SK-MEL-5 (cell line): ENCODE results near the gene IGF1. TPM values are rescaled to one million over a fixed set of nuclear protein-coding genes. Genes with fewer than 3 reads are reported as not detected.

Experiments
- DNase-seq: peaks from one replicate; pipeline ENCODE4 v3.0.0-alpha.2; 2016; ENCODE audit warnings: low read depth, low spot score
- in situ Hi-C: cut with HindIII; loops from 2 replicates; pipeline ENCODE4 v1.10.0; 2016; ENCODE audit warnings: low sequenced_read_pairs, high pct_unique_total_duplicates, low pct_unique_long_range_greater_than_20kb
- total RNA-seq: library from RNA; depleted of rRNA; stranded (reverse); fragments of >200 nt; shearing (Covaris generic); gene quantifications from 2 replicates; pipeline ENCODE4 v1.2.3, GENCODE V29; 2014

Gene IGF1
- total RNA-seq, 1 experiment from 2014 or later, result 6.0 TPM

GRCh38 chr12:102421802-102422583, 58.4 kb downstream of the IGF1 start:
- DNase-seq, result no peak
- in situ Hi-C loops, result no loop called here

- in situ Hi-C loops, result no loop called here
- DNase-seq, result no peak
Observed at GRCh38 chr12:102419094-102419764, 61.1 kb downstream of the IGF1 start.

- DNase-seq, result no peak
- in situ Hi-C loops, result no loop called here
Observed at GRCh38 chr12:102417055-102417454, 63.3 kb downstream of the IGF1 start.

GRCh38 chr12:102415515-102415914, 64.8 kb downstream of the IGF1 start:
- in situ Hi-C loops, result no loop called here
- no peak for DNase-seq

- no peak for DNase-seq
- in situ Hi-C loops, result no loop called here
Observed at GRCh38 chr12:102413396-102413795, 67.0 kb downstream of the IGF1 start.

- in situ Hi-C loops, result no loop called here
- DNase-seq, result no peak
Observed at GRCh38 chr12:102410511-102410910, 69.9 kb downstream of the IGF1 start.

GRCh38 chr12:102408487-102409297, 71.7 kb downstream of the IGF1 start:
- in situ Hi-C loops, result no loop called here
- no peak for DNase-seq

GRCh38 chr12:102407776-102408486, 72.4 kb downstream of the IGF1 start:
- in situ Hi-C loops, result no loop called here
- DNase-seq, result no peak

- in situ Hi-C loops, result no loop called here
- no peak for DNase-seq
Observed at GRCh38 chr12:102406033-102406584, 74.3 kb downstream of the IGF1 start.

- in situ Hi-C loops, result no loop called here
- no peak for DNase-seq
Observed at GRCh38 chr12:102401087-102401486, 79.3 kb downstream of the IGF1 start.

- DNase-seq, result no peak
- in situ Hi-C loops, result no loop called here
Observed at GRCh38 chr12:102399653-102400052, 80.7 kb downstream of the IGF1 start.

- DNase-seq, result no peak
- in situ Hi-C loops, result no loop called here
Observed at GRCh38 chr12:102396276-102396675, 84.1 kb downstream of the IGF1 start.

GRCh38 chr12:102394200-102394599, 86.2 kb downstream of the IGF1 start:
- no peak for DNase-seq
- in situ Hi-C loops, result no loop called here

- no peak for DNase-seq
- in situ Hi-C loops, result no loop called here
Observed at GRCh38 chr12:102390068-102390467, 90.3 kb downstream of the IGF1 start.

- DNase-seq, result no peak
- in situ Hi-C loops, result no loop called here
Observed at GRCh38 chr12:102388469-102388868, 91.9 kb downstream of the IGF1 start.

- DNase-seq, result no peak
- in situ Hi-C loops, result no loop called here
Observed at GRCh38 chr12:102385343-102385742, 95.0 kb downstream of the IGF1 start.

GRCh38 chr12:102379346-102380162, 100.8 kb downstream of the IGF1 start:
- in situ Hi-C loops, result no loop called here
- no peak for DNase-seq
